Neutrophil (primary cell): ENCODE data around the gene CATSPER3.

Experiments used
- H3K27ac ChIP-seq: fragments of 200-600 bp; sonication (generic); 2 replicates; pipeline ENCODE4 v1.5.1; 2016; ENCODE audit warnings: mild to moderate bottlenecking, moderate library complexity
- H3K27me3 ChIP-seq: fragments of 200-600 bp; sonication (generic); 2 replicates; pipeline ENCODE4 v1.6.0; 2016; ENCODE audit warnings: mild to moderate bottlenecking
- H3K36me3 ChIP-seq: fragments of 200-600 bp; sonication (generic); 2 replicates; pipeline ENCODE4 v1.5.1; 2017
- H3K4me1 ChIP-seq, 2 experiments: fragments of 200-600 bp in 1 of 2; sonication (generic) in 1 of 2; 1 replicate in 1 of 2; 2 replicates in 1 of 2; pipeline versions ENCODE4 v1.5.1 to v1.6.1; 2013 to 2016; ENCODE audit warnings: low read depth in 1 of 2, low read length in 1 of 2, mild to moderate bottlenecking in 1 of 2, moderate library complexity in 1 of 2; ENCODE audit not compliant: control insufficient read depth in 1 of 2, insufficient read depth in 1 of 2
- H3K4me3 ChIP-seq, 2 experiments: fragments of 200-600 bp in 1 of 2; sonication (generic) in 1 of 2; 1 replicate in 1 of 2; 2 replicates in 1 of 2; pipeline ENCODE4 v1.5.1; 2013 to 2016; ENCODE audit warnings: low read depth in 1 of 2, low read length in 1 of 2, mild to moderate bottlenecking in 1 of 2, moderate library complexity in 1 of 2
- H3K9me3 ChIP-seq: fragments of 200-600 bp; sonication (generic); 2 replicates; pipeline ENCODE4 v1.5.1; 2016
- CTCF ChIP-seq: fragments of 200-600 bp; sonication (generic); IDR thresholded peaks from 2 replicates; pipeline ENCODE4 v1.5.1; 2016; ENCODE audit warnings: antibody characterized with exemption

Gene CATSPER3

GRCh38 chr5:135011355-135012032 lies 43.8 kb downstream of the CATSPER3 start:
- H3K27ac ChIP-seq = no peak overlapping the region
- no peaks in the 10 kb centered on the region for H3K9me3 ChIP-seq
- H3K4me3 ChIP-seq = no peak overlapping the region
- no peaks in the 10 kb centered on the region for H3K27me3 ChIP-seq
- no peaks in the 10 kb centered on the region for H3K36me3 ChIP-seq
- TF ChIP-seq CTCF = no peak
- H3K4me1 ChIP-seq = no peaks in the 10 kb centered on the region

- no peaks in the 10 kb centered on the region for H3K36me3 ChIP-seq
- H3K9me3 ChIP-seq = no peaks in the 10 kb centered on the region
- H3K4me3 ChIP-seq = no peak overlapping the region
- no peak overlapping the region for H3K27ac ChIP-seq
- peaks cover 4% of the 10 kb centered on the region for H3K27me3 ChIP-seq
- TF ChIP-seq CTCF = no peak
- H3K4me1 ChIP-seq = no peaks in the 10 kb centered on the region
These were observed 44.4 kb downstream of the CATSPER3 start for GRCh38 chr5:135012033-135012588.

- Histone ChIP-seq H3K27me3 (peaks cover 6% of the 10 kb centered on the region), H3K9me3 (no peaks in the 10 kb centered on the region), H3K27ac (no peak overlapping the region), H3K36me3 (no peaks in the 10 kb centered on the region), H3K4me1 (no peaks in the 10 kb centered on the region), H3K4me3 (no peak overlapping the region)
- TF ChIP-seq CTCF = no peak
These were observed 45.3 kb downstream of the CATSPER3 start for GRCh38 chr5:135012951-135013391.

GRCh38 chr5:135013445-135013844 lies 45.7 kb downstream of the CATSPER3 start:
- Histone ChIP-seq H3K27me3 (peaks cover 10% of the 10 kb centered on the region), H3K4me3 (no peak overlapping the region), H3K36me3 (no peaks in the 10 kb centered on the region), H3K9me3 (no peaks in the 10 kb centered on the region), H3K27ac (no peak overlapping the region), H3K4me1 (no peaks in the 10 kb centered on the region)
- TF ChIP-seq CTCF = no peak

- Histone ChIP-seq H3K27ac (no peak overlapping the region), H3K9me3 (no peaks in the 10 kb centered on the region), H3K4me3 (no peak overlapping the region), H3K36me3 (no peaks in the 10 kb centered on the region), H3K4me1 (no peaks in the 10 kb centered on the region), H3K27me3 (peaks cover 14% of the 10 kb centered on the region)
- no peak for TF ChIP-seq CTCF
These were observed 46.4 kb downstream of the CATSPER3 start for GRCh38 chr5:135013947-135014570.
